GM12878 (cell line): ENCODE measurements around the gene TRAF7. TPM values are rescaled to one million over a fixed set of nuclear protein-coding genes. Genes with fewer than 3 reads are reported as not detected.

Experiments
- ATAC-seq: fragments of 200-7000 bp; cut with Tn5 transposase; 3 replicates; pipeline ENCODE4 v1.9.1; 2020; ENCODE audit warnings: mild to moderate bottlenecking, moderate library complexity
- BruUV-seq: library from RNA; stranded (reverse); fragments of 400-500 nt; replicated peaks from 2 replicates; lab custom pipeline; 2021; lab: Mats Ljungman, UMichigan
- CTCF ChIA-PET: fragments of 300-600 bp; sonication (Branson Sonifier 250); formaldehyde crosslinking; extraction: SDS; loops from one replicate; lab custom pipeline; 2021; ENCODE audit warnings: inconsistent platforms; lab: Yijun Ruan, JAX
- POLR2A ChIA-PET: fragments of 350-600 bp; formaldehyde crosslinking; extraction: SDS; loops from one replicate; lab custom pipeline; 2021; ENCODE audit warnings: inconsistent platforms; lab: Charles Lee
- RAD21 ChIA-PET: fragments of 300-600 bp; sonication (Branson Sonifier 250); formaldehyde crosslinking; loops from one replicate; lab custom pipeline; 2023; ENCODE audit warnings: antibody characterized with exemption; ENCODE audit not compliant: unreplicated experiment; lab: Charles Lee
- SMC1A ChIA-PET: fragments of 300-600 bp; sonication (Branson Sonifier 250); formaldehyde crosslinking; loops from one replicate; lab custom pipeline; 2023; ENCODE audit not compliant: unreplicated experiment, uncharacterized antibody; lab: Charles Lee
- DNase-seq: peaks from one replicate; pipeline ENCODE4 v3.0.0-alpha.2; 2011; ENCODE audit warnings: low read depth, low spot score
- FAIRE-seq: peaks from 3 replicates; lab custom pipeline; 2011; peaks lifted over from hg19 to GRCh38; lab: Jason Lieb, UNC
- H2AFZ ChIP-seq: 2 replicates; pipeline ENCODE4 v1.6.0; 2011; ENCODE audit warnings: low read depth, low read length, control low read depth; ENCODE audit not compliant: control insufficient read depth
- H3K27ac ChIP-seq: 2 replicates; pipeline ENCODE4 v1.5.1; 2011; ENCODE audit warnings: control low read depth; ENCODE audit not compliant: control insufficient read depth, insufficient read depth
- H3K27me3 ChIP-seq, 2 experiments: replicated peaks in 1 of 2; 2 replicates each; pipeline versions ENCODE4 v1.6.0 to v1.6.1; 2011; ENCODE audit warnings: low read length in 1 of 2; ENCODE audit not compliant: control insufficient read depth in 2 of 2, insufficient read depth in 2 of 2
- H3K36me3 ChIP-seq, 2 experiments: 2 replicates each; pipeline ENCODE4 v1.5.1; 2011; ENCODE audit warnings: low read length in 1 of 2; ENCODE audit not compliant: control insufficient read depth in 2 of 2, insufficient read depth in 2 of 2
- H3K4me1 ChIP-seq: 2 replicates; pipeline ENCODE4 v1.6.1; 2011; ENCODE audit warnings: mild to moderate bottlenecking, low read length, moderate library complexity, mixed read lengths; ENCODE audit not compliant: control insufficient read depth, insufficient read depth
- H3K4me2 ChIP-seq: 2 replicates; pipeline ENCODE4 v1.6.0; 2011; ENCODE audit warnings: control low read depth; ENCODE audit not compliant: control insufficient read depth, insufficient read depth
- H3K4me3 ChIP-seq: fragments of 200-600 bp; sonication (generic); 2 replicates; pipeline ENCODE4 v1.5.1; 2016
- H3K79me2 ChIP-seq: 2 replicates; pipeline ENCODE4 v1.6.0; 2011; ENCODE audit warnings: low read length; ENCODE audit not compliant: control insufficient read depth, insufficient read depth
- H3K9ac ChIP-seq: 2 replicates; pipeline ENCODE4 v1.8.0; 2011; ENCODE audit warnings: low read length, control low read depth, mixed read lengths; ENCODE audit not compliant: control insufficient read depth, insufficient read depth
- H3K9me3 ChIP-seq: replicated peaks from 3 replicates; pipeline ENCODE4 v1.5.1; 2011; ENCODE audit warnings: mild to moderate bottlenecking, low read length; ENCODE audit not compliant: control insufficient read depth, insufficient read depth
- H4K20me1 ChIP-seq: 2 replicates; pipeline ENCODE4 v1.6.0; 2011; ENCODE audit not compliant: control insufficient read depth, insufficient read depth
- ASH2L ChIP-seq: fragments of 300-600, 200-600 bp; sonication (generic); IDR thresholded peaks from 2 replicates; pipeline ENCODE4 v1.6.1; 2017; ENCODE audit warnings: low read depth, mild to moderate bottlenecking, borderline replicate concordance
- CBFB ChIP-seq: IDR thresholded peaks from 2 replicates; pipeline ENCODE4 v1.6.1; 2016; ENCODE audit warnings: antibody characterized with exemption, low read depth
- FOXK2 ChIP-seq: fragments of 450-650 bp; IDR thresholded peaks from 2 replicates; pipeline ENCODE4 v1.6.1; 2017; ENCODE audit warnings: mild to moderate bottlenecking, moderate library complexity
- POLR2A ChIP-seq: IDR thresholded peaks from 2 replicates; pipeline ENCODE4 v1.6.1; 2011; ENCODE audit warnings: low read depth, mild to moderate bottlenecking, low read length
- SPI1 ChIP-seq: IDR thresholded peaks from 2 replicates; pipeline ENCODE4 v1.6.1; 2011; ENCODE audit warnings: low read depth, mild to moderate bottlenecking, low read length, moderate library complexity, borderline replicate concordance; ENCODE audit not compliant: insufficient read depth
- WGBS: methylation state at CpG from one replicate; pipeline ENCODE4 v1.1.6; 2016; ENCODE audit warnings: low lambda C conversion rate; ENCODE audit not compliant: insufficient replicate concordance, insufficient coverage; ENCODE audit errors: missing lambda C conversion rate; 5-methylcytosine and 5-hydroxymethylcytosine counted together
- in situ Hi-C: fragments of 300-500 bp; cut with MboI; formaldehyde crosslinking; loops from 9 replicates; pipeline ENCODE4 v1.14.3; 2018; ENCODE audit warnings: mixed read lengths
- intact Hi-C: fragments of 100-400 bp; cut with micrococcal nuclease; formaldehyde crosslinking; loops from one replicate; pipeline ENCODE4 v1.14.2; 2022; ENCODE audit not compliant: unreplicated experiment
- polyA plus RNA-seq, 11 experiments: library from polyadenylated mRNA; depleted of rRNA in 4 of 11; unstranded in 6 of 11; stranded (reverse) in 5 of 11; fragments of >200 nt; fragmentation: Nextera tagmentation in 4 of 11; fragmentation: Illumina TruSeq in 1 of 11; extraction: Ambion mirVana in 4 of 11; extraction: Trizol in 1 of 11; gene quantifications; 1 replicate in 1 of 11; 2 replicates in 10 of 11; pipeline versions ENCODE4 v1.2.1 to v1.2.3, GENCODE V29; 2011 to 2016; ENCODE audit warnings: inconsistent platforms in 2 of 11, missing spikeins in 2 of 11, low read depth in 1 of 11
- total RNA-seq, 4 experiments: library from RNA; depleted of rRNA in 3 of 4; stranded (reverse); fragments of >200 nt in 3 of 4; fragmentation: Illumina TruSeq in 1 of 4; extraction: Trizol in 1 of 4; gene quantifications; 2 replicates each; pipeline versions ENCODE4 v1.2.1 to v1.2.3, GENCODE V29; 2013 to 2021

Gene TRAF7
- total and polyA plus RNA-seq, 10 of the 15 experiments (the other 5 are each of a cell fraction or from before 2014, with no cell fraction given) = 0.61 to 87.0 (median 30.0) TPM

- no peak for TF ChIP-seq SPI1
- TF ChIP-seq CBFB = no peak
- TF ChIP-seq, all 136 proteins: peak for 0
These were observed 14.5 kb downstream of the TRAF7 start (continued) for GRCh38 chr16:2170080-2170479.

DNA sequence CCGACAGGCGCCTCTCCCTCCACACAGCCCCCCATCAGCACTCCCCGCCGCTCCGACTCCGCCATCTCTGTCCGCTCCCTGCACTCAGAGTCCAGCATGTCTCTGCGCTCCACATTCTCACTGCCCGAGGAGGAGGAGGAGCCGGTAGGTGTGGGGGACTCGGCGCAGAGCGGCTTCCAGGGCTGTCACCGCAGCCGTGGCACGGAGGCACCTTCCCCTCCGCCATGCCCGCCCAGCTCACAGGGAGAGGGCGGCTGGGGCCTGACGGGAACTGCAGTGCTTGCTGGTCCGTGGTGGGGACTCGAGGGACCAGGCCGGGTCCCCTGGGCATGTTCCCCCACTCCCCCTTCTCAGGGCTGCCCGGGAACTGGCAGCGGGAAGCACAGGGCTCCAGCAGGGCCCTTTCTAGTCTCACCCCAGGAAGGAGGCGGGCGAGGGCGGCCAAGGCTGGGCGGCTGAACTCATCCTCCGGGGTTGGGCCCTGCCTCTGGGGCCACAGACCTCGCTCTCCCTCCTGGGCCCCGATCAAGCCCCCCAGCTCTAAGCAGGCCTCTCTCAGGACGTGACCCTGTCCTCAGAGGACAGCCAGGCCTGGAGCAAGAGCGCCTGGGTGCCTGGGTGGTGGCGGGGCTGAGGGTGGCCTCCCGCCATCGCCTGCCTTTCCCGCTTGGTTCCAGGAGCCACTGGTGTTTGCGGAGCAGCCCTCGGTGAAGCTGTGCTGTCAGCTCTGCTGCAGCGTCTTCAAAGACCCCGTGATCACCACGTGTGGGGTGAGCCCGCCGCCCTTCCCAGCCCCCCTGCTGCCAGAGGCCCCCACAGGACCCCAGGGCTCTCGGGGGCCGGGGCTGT lies 15.2 kb downstream of the TRAF7 start:
- Histone ChIP-seq H3K27ac (no peak overlapping the region), H3K4me1 (no peaks in the 10 kb centered on the region), H3K79me2 (no peaks in the 10 kb centered on the region), H2AFZ (no peak overlapping the region), H3K9me3 (no peaks in the 10 kb centered on the region), H4K20me1 (no peaks in the 10 kb centered on the region), H3K4me3 (no peak overlapping the region), H3K27me3 (no peaks in the 10 kb centered on the region), H3K9ac (no peak overlapping the region), H3K36me3 (peaks cover 10 to 23% of the 10 kb centered on the region in 2 experiments; a peak in 3 of 4 replicates), H3K4me2 (no peak overlapping the region)
- no TSS peak for BruUV-seq
- in situ Hi-C loops = no loop called here
- 91% methylated on average over 38 of the region's 47 CpGs for WGBS
- TF ChIP-seq POLR2A (peak; percentile 13; the same call in 1 of the 2 replicates), ASH2L (no peak), FOXK2 (no peak)
- intact Hi-C loops = no loop called here
- CTCF ChIA-PET = no interaction called here
- DNase-seq (no peak), ATAC-seq (no peak), FAIRE-seq (no peak)
- POLR2A ChIA-PET = no interaction called here
- SMC1A ChIA-PET = no interaction called here
- RAD21 ChIA-PET = no interaction called here
